ENCODE data around the gene MET. TPM values are rescaled to one million over a fixed set of nuclear protein-coding genes. Genes with fewer than 3 reads are reported as not detected.

The MET gene
- polyA plus RNA-seq, 2 donors: 1.2 to 2.1 TPM

- H3K4me3 ChIP-seq (ENCODE audit: low read depth in 1 of 2, low read length in 2 of 2): no peak overlapping the region
- WGBS, 2 donors: 86 to 90% methylated on average over 3 of the region's 3 CpGs
- no peaks in the 10 kb centered on the region for H3K36me3 ChIP-seq (ENCODE audit: control insufficient read depth in 2 of 2, insufficient read depth in 2 of 2, low read length in 1 of 2)
- no peaks in the 10 kb centered on the region for H3K27me3 ChIP-seq (ENCODE audit: control insufficient read depth in 1 of 2, insufficient read depth in 2 of 2, low read length in 2 of 2)
- H3K4me1 ChIP-seq (ENCODE audit: control insufficient read depth in 2 of 2, insufficient read depth in 2 of 2, low read length in 1 of 2): peaks cover 0 to 2% of the 10 kb centered on the region in 2 donors
- H3K9me3 ChIP-seq (ENCODE audit: control insufficient read depth in 2 of 2, insufficient read depth in 1 of 2, low read depth in 1 of 2, low read length in 1 of 2): no peaks in the 10 kb centered on the region
- no peak overlapping the region for H3K27ac ChIP-seq (ENCODE audit: low read depth in 2 of 2, low read length in 1 of 2)
Observed at GRCh38 chr7:116691664-116692063, 19.7 kb downstream of the MET start.

- peaks cover 0 to 2% of the 10 kb centered on the region in 2 donors for H3K4me1 ChIP-seq (ENCODE audit: control insufficient read depth in 2 of 2, insufficient read depth in 2 of 2, low read length in 1 of 2)
- no peak overlapping the region for H3K27ac ChIP-seq (ENCODE audit: low read depth in 2 of 2, low read length in 1 of 2)
- 81 to 83% methylated on average over 5 of the region's 5 CpGs for WGBS, 2 donors
- no peaks in the 10 kb centered on the region for H3K27me3 ChIP-seq (ENCODE audit: control insufficient read depth in 1 of 2, insufficient read depth in 2 of 2, low read length in 2 of 2)
- no peaks in the 10 kb centered on the region for H3K9me3 ChIP-seq (ENCODE audit: control insufficient read depth in 2 of 2, insufficient read depth in 1 of 2, low read depth in 1 of 2, low read length in 1 of 2)
- H3K36me3 ChIP-seq (ENCODE audit: control insufficient read depth in 2 of 2, insufficient read depth in 2 of 2, low read length in 1 of 2): no peaks in the 10 kb centered on the region
- H3K4me3 ChIP-seq (ENCODE audit: low read depth in 1 of 2, low read length in 2 of 2): no peak overlapping the region
Observed at GRCh38 chr7:116692401-116693308, 20.7 kb downstream of the MET start.

GRCh38 chr7:116696707-116697106 is 24.7 kb downstream of the MET start:
- no peaks in the 10 kb centered on the region for H3K4me1 ChIP-seq (ENCODE audit: control insufficient read depth in 2 of 2, insufficient read depth in 2 of 2, low read length in 1 of 2)
- no peak overlapping the region for H3K4me3 ChIP-seq (ENCODE audit: low read depth in 1 of 2, low read length in 2 of 2)
- H3K9me3 ChIP-seq (ENCODE audit: control insufficient read depth in 2 of 2, insufficient read depth in 1 of 2, low read depth in 1 of 2, low read length in 1 of 2): no peaks in the 10 kb centered on the region
- no peaks in the 10 kb centered on the region for H3K27me3 ChIP-seq (ENCODE audit: control insufficient read depth in 1 of 2, insufficient read depth in 2 of 2, low read length in 2 of 2)
- WGBS, 2 donors: 57 to 78% methylated on average over 5 of the region's 5 CpGs
- H3K27ac ChIP-seq (ENCODE audit: low read depth in 2 of 2, low read length in 1 of 2): no peak overlapping the region
- H3K36me3 ChIP-seq (ENCODE audit: control insufficient read depth in 2 of 2, insufficient read depth in 2 of 2, low read length in 1 of 2): no peaks in the 10 kb centered on the region

GRCh38 chr7:116697152-116697551 is 25.2 kb downstream of the MET start:
- Histone ChIP-seq H3K4me1 (ENCODE audit: control insufficient read depth in 2 of 2, insufficient read depth in 2 of 2, low read length in 1 of 2) (no peaks in the 10 kb centered on the region), H3K4me3 (ENCODE audit: low read depth in 1 of 2, low read length in 2 of 2) (no peak overlapping the region), H3K27ac (ENCODE audit: low read depth in 2 of 2, low read length in 1 of 2) (no peak overlapping the region), H3K9me3 (ENCODE audit: control insufficient read depth in 2 of 2, insufficient read depth in 1 of 2, low read depth in 1 of 2, low read length in 1 of 2) (no peaks in the 10 kb centered on the region), H3K36me3 (ENCODE audit: control insufficient read depth in 2 of 2, insufficient read depth in 2 of 2, low read length in 1 of 2) (no peaks in the 10 kb centered on the region), H3K27me3 (ENCODE audit: control insufficient read depth in 1 of 2, insufficient read depth in 2 of 2, low read length in 2 of 2) (no peaks in the 10 kb centered on the region)
- 86 to 88% methylated on average over 1 of the region's 1 CpG for WGBS, 2 donors

GRCh38 chr7:116697761-116698160 is 25.8 kb downstream of the MET start:
- no peaks in the 10 kb centered on the region for H3K27me3 ChIP-seq (ENCODE audit: control insufficient read depth in 1 of 2, insufficient read depth in 2 of 2, low read length in 2 of 2)
- H3K9me3 ChIP-seq (ENCODE audit: control insufficient read depth in 2 of 2, insufficient read depth in 1 of 2, low read depth in 1 of 2, low read length in 1 of 2): no peaks in the 10 kb centered on the region
- H3K4me3 ChIP-seq (ENCODE audit: low read depth in 1 of 2, low read length in 2 of 2): no peak overlapping the region
- WGBS, 2 donors: 96 to 100% methylated on average over 1 of the region's 1 CpG
- H3K4me1 ChIP-seq (ENCODE audit: control insufficient read depth in 2 of 2, insufficient read depth in 2 of 2, low read length in 1 of 2): no peaks in the 10 kb centered on the region
- peak overlapping the region in 1 of 2 donors; percentile 30 for H3K27ac ChIP-seq (ENCODE audit: low read depth in 2 of 2, low read length in 1 of 2)
- no peaks in the 10 kb centered on the region for H3K36me3 ChIP-seq (ENCODE audit: control insufficient read depth in 2 of 2, insufficient read depth in 2 of 2, low read length in 1 of 2)

- Histone ChIP-seq H3K4me3 (ENCODE audit: low read depth in 1 of 2, low read length in 2 of 2) (no peak overlapping the region), H3K9me3 (ENCODE audit: control insufficient read depth in 2 of 2, insufficient read depth in 1 of 2, low read depth in 1 of 2, low read length in 1 of 2) (no peaks in the 10 kb centered on the region), H3K27ac (ENCODE audit: low read depth in 2 of 2, low read length in 1 of 2) (no peak overlapping the region), H3K4me1 (ENCODE audit: control insufficient read depth in 2 of 2, insufficient read depth in 2 of 2, low read length in 1 of 2) (no peaks in the 10 kb centered on the region), H3K27me3 (ENCODE audit: control insufficient read depth in 1 of 2, insufficient read depth in 2 of 2, low read length in 2 of 2) (no peaks in the 10 kb centered on the region), H3K36me3 (ENCODE audit: control insufficient read depth in 2 of 2, insufficient read depth in 2 of 2, low read length in 1 of 2) (no peaks in the 10 kb centered on the region)
- WGBS, 2 donors: 74 to 75% methylated on average over 2 of the region's 2 CpGs
Observed at GRCh38 chr7:116698396-116698795, 26.4 kb downstream of the MET start.

- WGBS, 2 donors: 86 to 90% methylated on average over 12 of the region's 12 CpGs
Observed at GRCh38 chr7:116698930-116699721, 27.1 kb downstream of the MET start.

GRCh38 chr7:116699722-116700120 is 27.7 kb downstream of the MET start:
- H3K27me3 ChIP-seq (ENCODE audit: control insufficient read depth in 1 of 2, insufficient read depth in 2 of 2, low read length in 2 of 2): no peaks in the 10 kb centered on the region
- H3K4me1 ChIP-seq (ENCODE audit: control insufficient read depth in 2 of 2, insufficient read depth in 2 of 2, low read length in 1 of 2): no peaks in the 10 kb centered on the region
- WGBS, 2 donors: 93 to 94% methylated on average over 6 of the region's 6 CpGs
- no peaks in the 10 kb centered on the region for H3K9me3 ChIP-seq (ENCODE audit: control insufficient read depth in 2 of 2, insufficient read depth in 1 of 2, low read depth in 1 of 2, low read length in 1 of 2)
- no peak overlapping the region for H3K27ac ChIP-seq (ENCODE audit: low read depth in 2 of 2, low read length in 1 of 2)
- H3K36me3 ChIP-seq (ENCODE audit: control insufficient read depth in 2 of 2, insufficient read depth in 2 of 2, low read length in 1 of 2): no peaks in the 10 kb centered on the region
- H3K4me3 ChIP-seq (ENCODE audit: low read depth in 1 of 2, low read length in 2 of 2): no peak overlapping the region

More at GRCh38 chr7:116698930-116699721, 27.1 kb downstream of the MET start:
- no peaks in the 10 kb centered on the region for H3K4me1 ChIP-seq (ENCODE audit: control insufficient read depth in 2 of 2, insufficient read depth in 2 of 2, low read length in 1 of 2)
- no peak overlapping the region for H3K27ac ChIP-seq (ENCODE audit: low read depth in 2 of 2, low read length in 1 of 2)
- H3K36me3 ChIP-seq (ENCODE audit: control insufficient read depth in 2 of 2, insufficient read depth in 2 of 2, low read length in 1 of 2): no peaks in the 10 kb centered on the region
- no peak overlapping the region for H3K4me3 ChIP-seq (ENCODE audit: low read depth in 1 of 2, low read length in 2 of 2)
- no peaks in the 10 kb centered on the region for H3K9me3 ChIP-seq (ENCODE audit: control insufficient read depth in 2 of 2, insufficient read depth in 1 of 2, low read depth in 1 of 2, low read length in 1 of 2)
- no peaks in the 10 kb centered on the region for H3K27me3 ChIP-seq (ENCODE audit: control insufficient read depth in 1 of 2, insufficient read depth in 2 of 2, low read length in 2 of 2)

- Histone ChIP-seq H3K4me3 (ENCODE audit: low read depth in 1 of 2, low read length in 2 of 2) (no peak overlapping the region), H3K36me3 (ENCODE audit: control insufficient read depth in 2 of 2, insufficient read depth in 2 of 2, low read length in 1 of 2) (no peaks in the 10 kb centered on the region), H3K27ac (ENCODE audit: low read depth in 2 of 2, low read length in 1 of 2) (no peak overlapping the region), H3K27me3 (ENCODE audit: control insufficient read depth in 1 of 2, insufficient read depth in 2 of 2, low read length in 2 of 2) (no peaks in the 10 kb centered on the region), H3K4me1 (ENCODE audit: control insufficient read depth in 2 of 2, insufficient read depth in 2 of 2, low read length in 1 of 2) (no peaks in the 10 kb centered on the region), H3K9me3 (ENCODE audit: control insufficient read depth in 2 of 2, insufficient read depth in 1 of 2, low read depth in 1 of 2, low read length in 1 of 2) (no peaks in the 10 kb centered on the region)
- 41 to 48% methylated on average over 2 of the region's 2 CpGs for WGBS, 2 donors
Observed at GRCh38 chr7:116702046-116702785, 30.2 kb downstream of the MET start.
